PC-9 (cell line): Measurements from ENCODE around the gene FAHD1. TPM values are rescaled to one million over a fixed set of nuclear protein-coding genes. Genes with fewer than 3 reads are reported as not detected.

Experiments used
- BruUV-seq: library from RNA; stranded (reverse); fragments of 400-500 nt; replicated peaks from 2 replicates; lab custom pipeline; 2021; lab: Mats Ljungman, UMichigan
- CTCF ChIA-PET: fragments of 300-600 bp; sonication (Branson Sonifier 250); formaldehyde crosslinking; loops from one replicate; lab custom pipeline; 2022; ENCODE audit warnings: antibody characterized with exemption; lab: Charles Lee
- POLR2A ChIA-PET: fragments of 300-600 bp; sonication (Branson Sonifier 250); formaldehyde crosslinking; loops from one replicate; lab custom pipeline; 2022; ENCODE audit warnings: antibody characterized with exemption; ENCODE audit not compliant: unreplicated experiment; lab: Charles Lee
- DNase-seq, 2 experiments: peaks; one replicate each; pipeline versions ENCODE4 v3.0.0 to v3.0.0-alpha.2; 2015 to 2022; ENCODE audit warnings: mixed read lengths in 1 of 2
- H2AFZ ChIP-seq: fragments of 200-600 bp; sonication (generic); 2 replicates; pipeline ENCODE4 v1.8.1; 2017; ENCODE audit warnings: antibody characterized with exemption
- H3F3A ChIP-seq: fragments of 200-600 bp; sonication (generic); 2 replicates; pipeline ENCODE4 v1.8.1; 2017; ENCODE audit warnings: antibody characterized with exemption, mild to moderate bottlenecking, low read depth; ENCODE audit not compliant: insufficient read depth
- H3K27ac ChIP-seq: fragments of 200-600 bp; sonication (generic); 2 replicates; pipeline ENCODE4 v1.6.1; 2016; ENCODE audit warnings: mixed run types
- H3K27me3 ChIP-seq: fragments of 200-600 bp; sonication (generic); 2 replicates; pipeline ENCODE4 v1.6.1; 2016; ENCODE audit warnings: low read depth, mixed run types; ENCODE audit not compliant: insufficient read depth
- H3K36me3 ChIP-seq: fragments of 200-600 bp; sonication (generic); 2 replicates; pipeline ENCODE4 v1.6.1; 2016; ENCODE audit warnings: low read depth, mixed run types
- H3K4me1 ChIP-seq: fragments of 200-600 bp; sonication (generic); replicated peaks from 2 replicates; pipeline ENCODE4 v1.6.1; 2016; ENCODE audit warnings: mixed run types; ENCODE audit not compliant: insufficient read depth
- H3K4me2 ChIP-seq: fragments of 200-600 bp; sonication (generic); 2 replicates; pipeline ENCODE4 v1.6.1; 2017; ENCODE audit warnings: mixed run types
- H3K4me3 ChIP-seq: fragments of 200-600 bp; sonication (generic); 2 replicates; pipeline ENCODE4 v1.6.1; 2016; ENCODE audit warnings: mixed run types
- H3K79me2 ChIP-seq: fragments of 200-600 bp; sonication (generic); 2 replicates; pipeline ENCODE4 v1.6.1; 2017; ENCODE audit warnings: low read depth, mixed run types
- H3K9me2 ChIP-seq: fragments of 200-600 bp; sonication (generic); 2 replicates; pipeline ENCODE4 v1.8.1; 2017; ENCODE audit warnings: mild to moderate bottlenecking; ENCODE audit not compliant: insufficient read depth
- H3K9me3 ChIP-seq: fragments of 200-600 bp; sonication (generic); 2 replicates; pipeline ENCODE4 v1.8.1; 2016; ENCODE audit warnings: low read depth; ENCODE audit not compliant: insufficient read depth
- H4K20me1 ChIP-seq: fragments of 200-600 bp; sonication (generic); 2 replicates; pipeline ENCODE4 v1.8.1; 2017; ENCODE audit not compliant: insufficient read depth
- CTCF ChIP-seq: fragments of 200-600 bp; sonication (generic); conservative IDR thresholded peaks from 2 replicates; pipeline ENCODE4 v1.6.1; 2017; ENCODE audit warnings: mixed run types, antibody characterized with exemption, mild to moderate bottlenecking, moderate library complexity
- EZH2 ChIP-seq: fragments of 200-600 bp; sonication (generic); IDR thresholded peaks from 2 replicates; pipeline ENCODE4 v1.8.0; 2017; ENCODE audit warnings: antibody characterized with exemption, low read depth
- intact Hi-C: fragments of 100-400 bp; cut with micrococcal nuclease; formaldehyde crosslinking; loops from one replicate; pipeline ENCODE4 v1.10.0; 2022; ENCODE audit not compliant: unreplicated experiment
- total RNA-seq: library from RNA; stranded (reverse); gene quantifications from 2 replicates; pipeline ENCODE4 v1.2.3, GENCODE V29; 2021

Gene FAHD1
- total RNA-seq, 1 experiment from 2014 or later: 26.8 TPM

- peaks cover 18% of the 10 kb centered on the region for H3K4me1 ChIP-seq
Observed at GRCh38 chr16:1778200-1779179, 48.5 kb upstream of the FAHD1 start.

GRCh38 chr16:1779234-1779701, 47.7 kb upstream of the FAHD1 start:
- Histone ChIP-seq H3K27ac (no peak overlapping the region), H3K36me3 (0 out of 2 replicates have a peak, but pooled peaks cover 8% of the 10 kb centered on the region), H3K27me3 (no peaks in the 10 kb centered on the region), H3F3A (peaks cover 33% of the 10 kb centered on the region), H4K20me1 (peaks cover 48% of the 10 kb centered on the region), H3K9me2 (no peaks in the 10 kb centered on the region), H3K4me3 (no peak overlapping the region), H3K4me2 (no peak overlapping the region), H3K9me3 (no peaks in the 10 kb centered on the region), H3K79me2 (peaks cover 48% of the 10 kb centered on the region), H2AFZ (no peak overlapping the region), H3K4me1 (peaks cover 24% of the 10 kb centered on the region)
- TF ChIP-seq CTCF (no peak), EZH2 (no peak)
- BruUV-seq: no TSS peak
- ChIA-PET POLR2A (no interaction called here), CTCF (no interaction called here)
- DNase-seq: no peak
- intact Hi-C loops: no loop called here

More at GRCh38 chr16:1778200-1779179, 48.5 kb upstream of the FAHD1 start:
- peaks cover 41% of the 10 kb centered on the region for H3F3A ChIP-seq
- no peak overlapping the region for H2AFZ ChIP-seq
- ChIA-PET POLR2A (interaction anchor here (0.6 kb wide), 1 partner anchor 481 kb away, joined by 5 read pairs; no protein-coding TSS in a partner anchor), CTCF (interaction anchor here (0.5 kb wide), 1 partner anchor 151 kb away, joined by 4 read pairs; no protein-coding TSS in a partner anchor)
- no peaks in the 10 kb centered on the region for H3K9me3 ChIP-seq
- H3K4me3 ChIP-seq: no peak overlapping the region
- no TSS peak for BruUV-seq
- no peak overlapping the region for H3K27ac ChIP-seq
- 0 out of 2 replicates have a peak, but pooled peaks cover 8% of the 10 kb centered on the region for H3K36me3 ChIP-seq
- H3K9me2 ChIP-seq: no peaks in the 10 kb centered on the region
- H4K20me1 ChIP-seq: peaks cover 49% of the 10 kb centered on the region
- no peak overlapping the region for H3K4me2 ChIP-seq
- no peak for TF ChIP-seq EZH2
- no peak for TF ChIP-seq CTCF
- no peak for DNase-seq
- H3K27me3 ChIP-seq: no peaks in the 10 kb centered on the region
- peaks cover 47% of the 10 kb centered on the region for H3K79me2 ChIP-seq
- intact Hi-C loops: no loop called here
